MM.1S (cell line): ENCODE measurements around the gene LGALS7.

Source experiments
- DNase-seq: peaks from one replicate; pipeline ENCODE4 v3.0.0-alpha.2; 2015
- H2AFZ ChIP-seq: fragments of 300-600 bp; sonication (generic); 2 replicates; pipeline ENCODE4 v1.6.0; 2016; ENCODE audit warnings: antibody characterized with exemption, low read length
- H3F3A ChIP-seq: fragments of 300-600 bp; sonication (generic); 2 replicates; pipeline ENCODE4 v1.6.1; 2016; ENCODE audit warnings: mild to moderate bottlenecking, antibody characterized with exemption, low read length, moderate library complexity, mixed read lengths; ENCODE audit not compliant: insufficient read depth
- H3K27ac ChIP-seq: fragments of 300-600 bp; sonication (generic); 2 replicates; pipeline ENCODE4 v1.5.1; 2016; ENCODE audit warnings: mild to moderate bottlenecking, low read length
- H3K27me3 ChIP-seq: fragments of 300-600 bp; sonication (generic); replicated peaks from 2 replicates; pipeline ENCODE4 v1.6.0; 2016; ENCODE audit warnings: low read length; ENCODE audit not compliant: insufficient read depth
- H3K36me3 ChIP-seq: fragments of 300-600 bp; sonication (generic); replicated peaks from 2 replicates; pipeline ENCODE4 v1.6.1; 2016; ENCODE audit warnings: mild to moderate bottlenecking, low read length, mixed read lengths; ENCODE audit not compliant: insufficient read depth
- H3K4me1 ChIP-seq: fragments of 300-600 bp; sonication (generic); 2 replicates; pipeline ENCODE4 v1.6.1; 2016; ENCODE audit warnings: low read length, mixed read lengths
- H3K4me2 ChIP-seq: fragments of 300-600 bp; sonication (generic); 2 replicates; pipeline ENCODE4 v1.6.0; 2016; ENCODE audit warnings: low read depth, low read length
- H3K4me3 ChIP-seq: fragments of 300-600 bp; sonication (generic); 2 replicates; pipeline ENCODE4 v1.5.1; 2016; ENCODE audit warnings: low read length, mixed read lengths
- H3K79me2 ChIP-seq: fragments of 300-600 bp; sonication (generic); 2 replicates; pipeline ENCODE4 v1.6.1; 2016; ENCODE audit warnings: mixed run types, low read length, mixed read lengths
- H3K9ac ChIP-seq: fragments of 300-600 bp; sonication (generic); 2 replicates; pipeline ENCODE4 v1.6.1; 2016; ENCODE audit warnings: low read length, mixed read lengths
- H3K9me2 ChIP-seq: fragments of 300-600 bp; sonication (generic); replicated peaks from 2 replicates; pipeline ENCODE4 v1.6.1; 2016; ENCODE audit warnings: mild to moderate bottlenecking, low read length, mixed read lengths; ENCODE audit not compliant: insufficient read depth
- H3K9me3 ChIP-seq: fragments of 300-600 bp; sonication (generic); replicated peaks from 2 replicates; pipeline ENCODE4 v1.6.1; 2016; ENCODE audit warnings: mild to moderate bottlenecking, low read length, mixed read lengths; ENCODE audit not compliant: insufficient read depth
- H4K20me1 ChIP-seq: fragments of 300-600 bp; sonication (generic); 2 replicates; pipeline ENCODE4 v1.6.1; 2016; ENCODE audit warnings: mild to moderate bottlenecking, low read length, moderate library complexity, mixed read lengths; ENCODE audit not compliant: insufficient read depth
- EZH2 ChIP-seq: fragments of 300-600 bp; sonication (generic); optimal IDR thresholded peaks from 2 replicates; pipeline ENCODE3; 2017; ENCODE audit warnings: low read depth, mild to moderate bottlenecking, antibody characterized with exemption, low read length, mixed read lengths
- EZH2phosphoT487 ChIP-seq: fragments of 300-600 bp; sonication (generic); IDR thresholded peaks from 2 replicates; pipeline ENCODE4 v1.6.1; 2018; ENCODE audit warnings: antibody characterized with exemption, low read length
- TF ChIP-seq, protein P1 (sequence below): fragments of 300-600 bp; sonication (generic); IDR thresholded peaks from 2 replicates; pipeline ENCODE4 v1.5.1; 2016; ENCODE audit warnings: antibody characterized with exemption, low read length, mixed read lengths

LGALS7 gene

DNA sequence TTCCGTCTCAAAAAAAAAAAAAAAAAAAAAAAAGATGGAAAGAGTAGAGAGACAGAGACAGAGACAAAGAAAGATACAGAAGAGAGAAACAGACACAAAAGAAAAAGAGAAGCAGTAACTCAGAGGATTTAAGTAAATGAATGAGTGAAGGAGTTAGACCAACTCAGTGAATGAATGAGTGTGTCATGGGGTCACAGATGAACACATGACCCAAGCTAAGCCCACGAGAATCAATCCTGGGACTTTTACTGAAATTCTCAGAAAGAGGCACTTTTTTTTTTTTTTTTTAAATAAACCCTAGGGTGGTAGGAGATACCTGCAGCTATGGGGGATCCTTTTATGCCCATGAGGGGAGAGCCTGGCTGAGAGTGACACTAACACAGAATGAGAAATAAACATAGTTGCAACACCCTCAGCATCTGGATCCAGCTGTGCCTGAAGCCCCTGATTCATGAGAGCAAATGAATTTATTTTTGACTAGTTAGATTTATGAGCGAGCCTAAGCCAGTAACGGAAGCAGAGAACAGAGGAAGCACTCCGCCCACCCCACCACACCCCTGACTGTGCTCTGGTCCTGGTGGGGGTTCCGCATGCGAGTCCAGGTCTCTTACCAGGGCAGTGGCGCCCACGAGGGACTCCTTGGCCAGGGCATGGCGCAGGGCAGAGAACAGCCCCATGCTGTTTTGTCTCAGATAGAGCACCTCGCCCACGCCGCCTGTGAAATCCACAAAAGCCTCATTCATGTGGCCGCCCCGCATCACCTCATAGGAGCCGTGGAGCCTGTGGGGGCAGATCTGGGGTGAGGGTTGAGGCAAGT, 33.7 kb downstream of the LGALS7 start:
- Histone ChIP-seq H3K36me3 (no peaks in the 10 kb centered on the region), H3K4me2 (no peak overlapping the region), H3K27ac (no peak overlapping the region), H3K79me2 (no peaks in the 10 kb centered on the region), H3K9me2 (no peaks in the 10 kb centered on the region), H2AFZ (no peak overlapping the region), H3K4me1 (peaks cover 3% of the 10 kb centered on the region), H3F3A (peaks cover 8% of the 10 kb centered on the region), H4K20me1 (no peaks in the 10 kb centered on the region), H3K4me3 (no peak overlapping the region), H3K9ac (no peak overlapping the region), H3K27me3 (peaks cover 4% of the 10 kb centered on the region), H3K9me3 (no peaks in the 10 kb centered on the region)
- no peak for DNase-seq
- TF ChIP-seq EZH2phosphoT487 = no peak
- TF ChIP-seq, protein P1, sequence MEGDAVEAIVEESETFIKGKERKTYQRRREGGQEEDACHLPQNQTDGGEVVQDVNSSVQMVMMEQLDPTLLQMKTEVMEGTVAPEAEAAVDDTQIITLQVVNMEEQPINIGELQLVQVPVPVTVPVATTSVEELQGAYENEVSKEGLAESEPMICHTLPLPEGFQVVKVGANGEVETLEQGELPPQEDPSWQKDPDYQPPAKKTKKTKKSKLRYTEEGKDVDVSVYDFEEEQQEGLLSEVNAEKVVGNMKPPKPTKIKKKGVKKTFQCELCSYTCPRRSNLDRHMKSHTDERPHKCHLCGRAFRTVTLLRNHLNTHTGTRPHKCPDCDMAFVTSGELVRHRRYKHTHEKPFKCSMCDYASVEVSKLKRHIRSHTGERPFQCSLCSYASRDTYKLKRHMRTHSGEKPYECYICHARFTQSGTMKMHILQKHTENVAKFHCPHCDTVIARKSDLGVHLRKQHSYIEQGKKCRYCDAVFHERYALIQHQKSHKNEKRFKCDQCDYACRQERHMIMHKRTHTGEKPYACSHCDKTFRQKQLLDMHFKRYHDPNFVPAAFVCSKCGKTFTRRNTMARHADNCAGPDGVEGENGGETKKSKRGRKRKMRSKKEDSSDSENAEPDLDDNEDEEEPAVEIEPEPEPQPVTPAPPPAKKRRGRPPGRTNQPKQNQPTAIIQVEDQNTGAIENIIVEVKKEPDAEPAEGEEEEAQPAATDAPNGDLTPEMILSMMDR = no peak
- TF ChIP-seq EZH2 = no peak

DNA sequence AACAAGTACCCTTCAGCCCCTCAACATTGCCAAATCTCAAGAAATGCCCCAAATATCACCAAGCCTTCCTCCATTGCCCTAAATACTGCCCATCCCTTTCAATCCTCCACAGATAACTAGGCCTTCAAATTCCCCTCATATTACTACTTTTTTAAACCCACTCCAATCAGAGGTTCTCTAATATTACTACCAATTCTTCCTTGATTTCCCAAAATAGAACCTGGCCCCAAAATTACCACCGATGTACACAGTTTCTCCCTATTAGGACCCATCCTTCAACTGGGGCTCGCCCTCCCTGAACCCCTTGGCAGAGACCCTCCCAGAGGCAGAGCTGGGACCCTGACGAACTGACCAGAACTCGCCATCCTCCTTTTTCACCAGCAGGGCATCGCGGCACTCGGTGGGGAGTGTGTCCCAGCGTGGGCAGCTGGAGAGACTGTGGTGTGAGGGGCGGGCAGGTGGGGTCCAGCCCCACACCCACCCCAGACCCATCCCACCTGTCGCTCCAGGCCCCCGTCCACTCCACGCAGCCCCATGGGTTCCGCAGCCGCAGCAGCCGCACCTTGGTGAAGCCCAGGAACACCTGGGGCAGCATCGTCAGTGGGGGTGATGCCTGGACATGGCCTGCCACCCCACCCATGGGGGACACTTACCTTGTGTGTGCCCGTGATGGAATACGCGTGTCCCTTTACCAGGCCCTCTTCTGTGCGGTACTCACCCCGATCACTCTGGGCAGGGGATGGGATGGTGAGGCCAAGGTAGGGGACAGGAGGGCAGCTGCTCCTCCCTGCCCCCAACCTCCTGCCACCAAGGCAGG, 35.2 kb downstream of the LGALS7 start:
- H3F3A ChIP-seq = peaks cover 17% of the 10 kb centered on the region
- H3K4me2 ChIP-seq = no peak overlapping the region
- no peaks in the 10 kb centered on the region for H3K9me3 ChIP-seq
- DNase-seq = no peak
- no peak overlapping the region for H3K9ac ChIP-seq
- peaks cover 4% of the 10 kb centered on the region for H3K27me3 ChIP-seq
- TF ChIP-seq, protein P1 = no peak
- TF ChIP-seq EZH2phosphoT487 (no peak), EZH2 (no peak)
- H3K27ac ChIP-seq = no peak overlapping the region
- peaks cover 18% of the 10 kb centered on the region for H3K4me1 ChIP-seq
- no peaks in the 10 kb centered on the region for H3K36me3 ChIP-seq
- no peak overlapping the region for H2AFZ ChIP-seq
- no peaks in the 10 kb centered on the region for H3K9me2 ChIP-seq
- H4K20me1 ChIP-seq = no peaks in the 10 kb centered on the region
- H3K4me3 ChIP-seq = no peak overlapping the region
- no peaks in the 10 kb centered on the region for H3K79me2 ChIP-seq

DNA sequence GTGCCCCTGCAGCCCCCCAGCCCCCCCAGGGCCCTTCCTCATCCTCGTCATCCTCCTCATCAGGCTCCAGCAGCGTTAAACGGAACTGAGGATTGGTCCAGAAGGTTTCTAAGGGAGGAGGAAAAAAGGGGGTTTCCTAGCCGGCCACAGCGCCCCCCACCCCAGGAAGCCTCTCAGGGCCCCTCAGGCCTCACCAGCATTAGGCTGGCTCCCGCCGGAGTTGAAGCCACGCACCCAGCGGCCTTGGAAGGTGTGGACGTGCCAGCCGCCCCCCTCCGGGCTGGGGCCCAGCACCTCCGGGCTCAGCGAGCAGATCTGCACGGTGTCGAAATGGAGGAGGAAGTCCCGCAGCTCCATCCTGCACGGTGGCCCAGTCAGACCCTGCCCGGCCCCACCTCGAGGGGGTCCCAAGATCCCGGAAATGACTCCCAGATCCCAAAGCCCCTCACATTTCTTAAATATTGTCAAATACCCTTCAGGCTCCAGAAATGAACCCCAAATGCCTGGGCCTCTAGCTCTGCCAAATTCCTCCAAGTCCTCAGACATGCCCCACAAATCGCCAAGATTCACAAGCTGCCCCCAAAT, 35.9 kb downstream of the LGALS7 start:
- Histone ChIP-seq H3K27me3 (peaks cover 4% of the 10 kb centered on the region), H3K9me2 (no peaks in the 10 kb centered on the region), H3K79me2 (no peaks in the 10 kb centered on the region), H3K4me3 (no peak overlapping the region), H3F3A (peaks cover 17% of the 10 kb centered on the region), H3K9ac (no peak overlapping the region), H3K4me1 (peaks cover 18% of the 10 kb centered on the region), H3K27ac (no peak overlapping the region), H3K4me2 (no peak overlapping the region), H3K36me3 (no peaks in the 10 kb centered on the region), H2AFZ (no peak overlapping the region), H3K9me3 (no peaks in the 10 kb centered on the region), H4K20me1 (no peaks in the 10 kb centered on the region)
- DNase-seq = no peak
- TF ChIP-seq, protein P1 = no peak
- TF ChIP-seq EZH2 (no peak), EZH2phosphoT487 (no peak)
